HG03469 (cell line): Measurements from ENCODE around the gene TDRD6.

ENCODE experiments used
- ATAC-seq: cut with Tn5 transposase; IDR thresholded peaks from one replicate; pipeline ENCODE4 v1.9.1; 2021; ENCODE audit warnings: mild to moderate bottlenecking, moderate library complexity, moderate number of reproducible peaks; ENCODE audit not compliant: unreplicated experiment

Gene TDRD6

GRCh38 chr6:46676604-46677313, 10.9 kb upstream of the TDRD6 start:
- no peak for ATAC-seq

GRCh38 chr6:46677314-46677654, 10.4 kb upstream of the TDRD6 start:
- no peak for ATAC-seq

- no peak for ATAC-seq
These were observed 2.9 kb upstream of the TDRD6 start for GRCh38 chr6:46684771-46685170.

- no peak for ATAC-seq
These were observed 656 bp downstream of the TDRD6 start for GRCh38 chr6:46688117-46688965.

GRCh38 chr6:46688966-46689335, 1.3 kb downstream of the TDRD6 start:
- no peak for ATAC-seq

GRCh38 chr6:46689657-46690056, 2.0 kb downstream of the TDRD6 start:
- ATAC-seq, result no peak

GRCh38 chr6:46690141-46690755, 2.6 kb downstream of the TDRD6 start:
- no peak for ATAC-seq

- ATAC-seq, result no peak
These were observed 3.3 kb downstream of the TDRD6 start for GRCh38 chr6:46690911-46691451.

GRCh38 chr6:46699970-46700369, 12.3 kb downstream of the TDRD6 start:
- ATAC-seq, result no peak

GRCh38 chr6:46704562-46704961, 16.9 kb downstream of the TDRD6 start:
- no peak for ATAC-seq

GRCh38 chr6:46706464-46706863, 18.8 kb downstream of the TDRD6 start:
- no peak for ATAC-seq

- ATAC-seq, result no peak
These were observed 23.8 kb downstream of the TDRD6 start for GRCh38 chr6:46711491-46711890.

- ATAC-seq, result no peak
These were observed 27.5 kb downstream of the TDRD6 start for GRCh38 chr6:46715141-46715540.

GRCh38 chr6:46719099-46719498, 31.4 kb downstream of the TDRD6 start:
- no peak for ATAC-seq

- ATAC-seq, result no peak
These were observed 32.7 kb downstream of the TDRD6 start for GRCh38 chr6:46720401-46720800.

GRCh38 chr6:46729787-46730326, 42.2 kb downstream of the TDRD6 start:
- no peak for ATAC-seq

GRCh38 chr6:46730921-46731461, 43.3 kb downstream of the TDRD6 start:
- ATAC-seq, result no peak

GRCh38 chr6:46733341-46733801, 45.7 kb downstream of the TDRD6 start:
- no peak for ATAC-seq

- ATAC-seq, result no peak
These were observed 47.4 kb downstream of the TDRD6 start, which contains the start of gene PLA2G7 for GRCh38 chr6:46734867-46735719. Gene PLA2G7, minus strand, starts transcription at chr6:46735375. Its CDS starts 12,484 bp downstream, at chr6:46722891.

GRCh38 chr6:46735720-46736031, 48.0 kb downstream of the TDRD6 start:
- no peak for ATAC-seq
